DND-41 (cell line): Measurements from ENCODE around the gene RALGPS1.

Experiments
- CTCF ChIP-seq: IDR thresholded peaks from 2 replicates; pipeline ENCODE4 v1.5.1; 2012; ENCODE audit warnings: borderline replicate concordance, low read length, moderate library complexity, mild to moderate bottlenecking; ENCODE audit not compliant: poor library complexity, severe bottlenecking; ENCODE audit errors: extremely low read depth
- EZH2 ChIP-seq: IDR thresholded peaks from 3 replicates; pipeline ENCODE4 v1.6.1; 2012; ENCODE audit warnings: borderline replicate concordance, low read depth, mild to moderate bottlenecking, moderate library complexity, low read length, inconsistent platforms; ENCODE audit not compliant: severe bottlenecking

GRCh38 chr9:127269449-127269848 is 354.9 kb downstream of the RALGPS1 start:
- TF ChIP-seq CTCF (no peak), EZH2 (no peak)
